ENCODE results near the gene ARMS2. TPM values are rescaled to one million over a fixed set of nuclear protein-coding genes. Genes with fewer than 3 reads are reported as not detected.

ARMS2 gene
- total RNA-seq, 1 experiment from 2014 or later, result not detected

- in situ Hi-C loops (cut with HindIII; ENCODE audit: low pct_unique_long_range_greater_than_20kb, low sequenced_read_pairs), result no loop called here
- peak; percentile 70 for DNase-seq (ENCODE audit: low read depth, low spot score)
Observed at GRCh38 chr10:122446668-122447423, 7.6 kb upstream of the ARMS2 start.

GRCh38 chr10:122448600-122448999, 5.9 kb upstream of the ARMS2 start:
- in situ Hi-C loops (cut with HindIII; ENCODE audit: low pct_unique_long_range_greater_than_20kb, low sequenced_read_pairs), result no loop called here
- DNase-seq (ENCODE audit: low read depth, low spot score), result no peak

GRCh38 chr10:122449153-122449552, 5.3 kb upstream of the ARMS2 start:
- in situ Hi-C loops (cut with HindIII; ENCODE audit: low pct_unique_long_range_greater_than_20kb, low sequenced_read_pairs), result no loop called here
- DNase-seq (ENCODE audit: low read depth, low spot score), result no peak

- in situ Hi-C loops (cut with HindIII; ENCODE audit: low pct_unique_long_range_greater_than_20kb, low sequenced_read_pairs), result no loop called here
- no peak for DNase-seq (ENCODE audit: low read depth, low spot score)
Observed at GRCh38 chr10:122450353-122450990, 4.0 kb upstream of the ARMS2 start.

GRCh38 chr10:122454071-122454470, 382 bp upstream of the ARMS2 start:
- in situ Hi-C loops (cut with HindIII; ENCODE audit: low pct_unique_long_range_greater_than_20kb, low sequenced_read_pairs), result no loop called here
- DNase-seq (ENCODE audit: low read depth, low spot score), result no peak

GRCh38 chr10:122455376-122456079, 1.1 kb downstream of the ARMS2 start:
- in situ Hi-C loops (cut with HindIII; ENCODE audit: low pct_unique_long_range_greater_than_20kb, low sequenced_read_pairs), result no loop called here
- no peak for DNase-seq (ENCODE audit: low read depth, low spot score)

- in situ Hi-C loops (cut with HindIII; ENCODE audit: low pct_unique_long_range_greater_than_20kb, low sequenced_read_pairs), result no loop called here
- DNase-seq (ENCODE audit: low read depth, low spot score), result no peak
Observed at GRCh38 chr10:122457934-122458333, 3.5 kb downstream of the ARMS2 start.

- in situ Hi-C loops (cut with HindIII; ENCODE audit: low pct_unique_long_range_greater_than_20kb, low sequenced_read_pairs), result no loop called here
- no peak for DNase-seq (ENCODE audit: low read depth, low spot score)
Observed at GRCh38 chr10:122458693-122459092, 4.2 kb downstream of the ARMS2 start.

- no peak for DNase-seq (ENCODE audit: low read depth, low spot score)
- in situ Hi-C loops (cut with HindIII; ENCODE audit: low pct_unique_long_range_greater_than_20kb, low sequenced_read_pairs), result no loop called here
Observed at GRCh38 chr10:122459561-122460273, 5.3 kb downstream of the ARMS2 start.

GRCh38 chr10:122460891-122461293, 6.4 kb downstream of the ARMS2 start:
- in situ Hi-C loops (cut with HindIII; ENCODE audit: low pct_unique_long_range_greater_than_20kb, low sequenced_read_pairs), result no loop called here
- no peak for DNase-seq (ENCODE audit: low read depth, low spot score)

GRCh38 chr10:122461367-122461728, 6.9 kb downstream of the ARMS2 start, which contains the start of gene HTRA1:
Gene HTRA1 (plus strand): TSS chr10:122461553. CDS start chr10:122461653, 100 bp downstream.
- in situ Hi-C loops (cut with HindIII; ENCODE audit: low pct_unique_long_range_greater_than_20kb, low sequenced_read_pairs), result no loop called here
- peak; percentile 66 for DNase-seq (ENCODE audit: low read depth, low spot score)

GRCh38 chr10:122461729-122462532, 7.5 kb downstream of the ARMS2 start:
- DNase-seq (ENCODE audit: low read depth, low spot score), result no peak
- in situ Hi-C loops (cut with HindIII; ENCODE audit: low pct_unique_long_range_greater_than_20kb, low sequenced_read_pairs), result no loop called here

- in situ Hi-C loops (cut with HindIII; ENCODE audit: low pct_unique_long_range_greater_than_20kb, low sequenced_read_pairs), result no loop called here
- no peak for DNase-seq (ENCODE audit: low read depth, low spot score)
Observed at GRCh38 chr10:122462533-122463465, 8.3 kb downstream of the ARMS2 start.

- DNase-seq (ENCODE audit: low read depth, low spot score), result no peak
Observed at GRCh38 chr10:122463466-122464249, 9.2 kb downstream of the ARMS2 start.

GRCh38 chr10:122464250-122464510, 9.7 kb downstream of the ARMS2 start:
- in situ Hi-C loops (cut with HindIII; ENCODE audit: low pct_unique_long_range_greater_than_20kb, low sequenced_read_pairs), result no loop called here
- DNase-seq (ENCODE audit: low read depth, low spot score), result no peak

More at GRCh38 chr10:122463466-122464249, 9.2 kb downstream of the ARMS2 start:
- in situ Hi-C loops (cut with HindIII; ENCODE audit: low pct_unique_long_range_greater_than_20kb, low sequenced_read_pairs), result no loop called here

GRCh38 chr10:122464586-122464985, 10.1 kb downstream of the ARMS2 start:
- DNase-seq (ENCODE audit: low read depth, low spot score), result no peak
- in situ Hi-C loops (cut with HindIII; ENCODE audit: low pct_unique_long_range_greater_than_20kb, low sequenced_read_pairs), result no loop called here
